Bronchial epithelial cell (primary cell): ENCODE results near the gene NTPCR. TPM values are rescaled to one million over a fixed set of nuclear protein-coding genes. Genes with fewer than 3 reads are reported as not detected.
A peak's percentile ranks its signal among the peaks of the same experiment; 100 is the strongest.

Experiments used
- DNase-seq: peaks from one replicate; pipeline ENCODE4 v3.0.0-alpha.2; 2010; ENCODE audit warnings: low read depth
- FAIRE-seq: peaks from 2 replicates; lab custom pipeline; 2011; peaks lifted over from hg19 to GRCh38; lab: Jason Lieb, UNC
- H3K27me3 ChIP-seq: 2 replicates; pipeline ENCODE4 v1.5.1; 2011; ENCODE audit warnings: low read length; ENCODE audit not compliant: control insufficient read depth, insufficient read depth
- H3K36me3 ChIP-seq: 2 replicates; pipeline ENCODE4 v1.5.1; 2011; ENCODE audit warnings: low read length; ENCODE audit not compliant: control insufficient read depth, insufficient read depth
- H3K4me3 ChIP-seq: 2 replicates; pipeline ENCODE4 v1.5.1; 2011; ENCODE audit warnings: mild to moderate bottlenecking, low read depth, low read length, control low read depth
- CTCF ChIP-seq: IDR thresholded peaks from 2 replicates; pipeline ENCODE4 v1.5.1; 2011; ENCODE audit warnings: mild to moderate bottlenecking, moderate library complexity, low read length, control low read depth, inconsistent platforms; ENCODE audit not compliant: insufficient read depth, severe bottlenecking
- total RNA-seq: library from RNA; depleted of rRNA; stranded (reverse); fragments of >200 nt; gene quantifications from 2 replicates; pipeline ENCODE4 v1.2.1, GENCODE V29; 2014

NTPCR gene
- total RNA-seq, 1 donor from 2014 or later: 13.4 TPM

DNA sequence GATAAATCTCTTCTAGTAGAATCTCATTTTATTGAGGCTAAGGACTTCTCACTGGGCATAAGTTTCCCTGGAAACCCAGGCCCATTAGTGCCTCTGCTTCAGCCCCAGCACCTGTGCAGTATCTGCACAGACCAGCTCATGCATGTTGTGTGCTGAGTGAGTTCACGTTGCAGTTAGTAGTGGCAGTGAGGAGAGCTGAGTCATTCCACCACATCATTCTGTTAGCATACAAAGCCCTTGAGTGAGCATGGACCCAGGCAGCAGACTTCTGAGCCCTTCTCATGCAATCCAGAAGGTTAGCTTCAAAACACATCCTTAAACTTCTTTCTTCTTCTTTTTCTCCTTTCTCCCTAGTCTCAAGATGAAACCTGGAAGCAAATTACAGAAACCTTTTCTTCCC is 45.8 kb upstream of the NTPCR start:
- DNase-seq (peak; percentile 93), FAIRE-seq (peak; percentile 93)
- no peak overlapping the region for H3K4me3 ChIP-seq

DNA sequence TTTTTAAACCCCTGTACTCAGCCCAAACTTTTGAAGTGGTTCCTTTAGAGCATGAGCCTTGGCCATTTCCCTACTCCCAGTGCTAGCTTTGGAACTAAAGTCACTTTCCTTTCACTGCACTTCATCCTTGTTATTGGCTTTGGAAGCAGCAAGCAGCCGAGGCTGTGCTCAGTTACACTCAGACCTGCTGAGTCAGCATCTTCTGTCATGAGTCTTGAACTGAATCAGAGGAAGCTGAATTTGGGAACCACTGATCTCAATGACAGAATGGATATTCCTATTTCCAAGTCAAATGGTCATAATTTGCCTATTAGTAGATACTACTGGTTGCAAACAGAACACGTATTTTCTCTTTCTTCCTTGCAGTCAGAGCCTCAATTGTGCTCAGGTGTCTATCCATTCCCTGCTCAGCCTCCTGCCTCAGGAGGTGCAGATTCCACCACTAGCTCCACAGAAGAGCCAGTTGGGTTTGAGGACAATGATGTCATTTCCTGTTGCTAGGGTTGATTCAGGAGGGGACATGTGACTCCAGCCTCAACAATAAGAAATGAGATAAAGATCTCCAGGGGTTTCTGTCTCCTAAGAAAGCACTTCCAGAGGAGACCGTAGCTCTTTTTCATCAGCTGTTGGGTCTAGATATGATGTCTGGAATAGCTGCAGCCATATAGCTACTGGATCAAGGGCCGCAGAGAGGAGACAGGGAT is 44.9 kb upstream of the NTPCR start:
- DNase-seq: peak; percentile 34
- TF ChIP-seq CTCF: no peak
- H3K4me3 ChIP-seq: no peak overlapping the region
- FAIRE-seq: no peak
- H3K36me3 ChIP-seq: no peaks in the 10 kb centered on the region
- no peaks in the 10 kb centered on the region for H3K27me3 ChIP-seq

More for the DNA sequence above, 45.8 kb upstream of the NTPCR start:
- Histone ChIP-seq H3K27me3 (no peaks in the 10 kb centered on the region), H3K36me3 (no peaks in the 10 kb centered on the region)
- no peak for TF ChIP-seq CTCF

DNA sequence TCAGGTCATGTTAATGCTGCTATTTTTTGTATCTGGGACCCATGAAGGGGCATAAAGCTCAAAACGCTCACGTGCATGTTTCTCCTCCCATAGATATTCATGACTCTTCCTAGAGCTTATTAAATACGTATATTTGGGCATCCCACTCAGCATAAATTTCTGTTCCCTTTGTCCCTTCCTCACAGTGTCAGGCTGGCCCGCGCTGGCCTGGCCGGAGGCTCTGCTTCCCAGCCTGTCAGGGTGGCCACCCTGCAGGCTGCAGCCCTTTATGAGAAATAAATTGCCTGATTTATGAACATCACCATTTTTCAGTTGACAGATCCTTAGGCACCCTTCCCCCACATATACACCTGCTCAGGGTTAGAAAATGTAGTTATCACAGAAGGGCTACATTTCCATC is 44.0 kb upstream of the NTPCR start:
- no peak for DNase-seq
- Histone ChIP-seq H3K4me3 (no peak overlapping the region), H3K27me3 (no peaks in the 10 kb centered on the region), H3K36me3 (no peaks in the 10 kb centered on the region)
- FAIRE-seq: no peak
- no peak for TF ChIP-seq CTCF

DNA sequence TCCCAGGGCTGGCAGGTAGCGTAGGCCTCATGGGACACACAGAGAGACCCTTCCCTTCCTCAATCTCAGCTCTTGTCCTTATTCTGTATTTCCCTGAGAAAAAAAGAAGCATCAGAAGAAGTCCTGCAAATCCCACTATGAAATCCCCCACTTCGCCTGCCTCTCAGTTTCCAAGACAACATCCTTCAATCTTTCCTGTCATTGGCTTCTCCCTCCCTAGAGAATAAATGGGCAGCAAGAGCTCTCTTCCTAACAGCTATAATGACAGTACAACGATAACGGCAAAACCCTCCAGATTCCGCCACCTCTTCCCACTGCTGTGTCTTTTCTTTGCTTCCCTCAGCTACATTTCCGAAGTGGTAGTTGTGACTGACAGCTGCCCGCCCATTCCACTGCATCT is 41.6 kb upstream of the NTPCR start:
- FAIRE-seq: no peak
- DNase-seq: no peak
- Histone ChIP-seq H3K4me3 (no peak overlapping the region), H3K36me3 (no peaks in the 10 kb centered on the region), H3K27me3 (no peaks in the 10 kb centered on the region)
- no peak for TF ChIP-seq CTCF

DNA sequence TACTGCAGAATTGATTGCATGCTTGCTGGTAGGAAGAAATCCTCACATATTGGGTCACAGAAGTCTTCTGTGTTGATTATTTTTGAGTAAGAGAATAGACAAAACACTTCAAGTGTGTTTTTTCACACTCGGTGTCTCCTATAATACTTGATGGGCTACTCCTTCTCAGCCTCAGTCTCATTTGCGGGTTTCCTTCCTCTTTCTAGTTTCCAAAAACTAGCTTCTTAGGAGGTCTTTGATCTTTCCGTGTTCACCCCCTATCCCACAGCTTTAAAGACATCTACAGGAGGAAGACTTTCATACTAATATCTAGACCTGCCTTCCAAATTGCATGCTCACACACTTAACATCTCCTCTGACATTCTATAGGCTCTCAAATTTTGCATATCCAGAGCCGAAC is 40.7 kb upstream of the NTPCR start:
- TF ChIP-seq CTCF: no peak
- DNase-seq (no peak), FAIRE-seq (no peak)

More for the DNA sequence above, 40.7 kb upstream of the NTPCR start:
- H3K4me3 ChIP-seq: no peak overlapping the region
- no peaks in the 10 kb centered on the region for H3K27me3 ChIP-seq
- no peaks in the 10 kb centered on the region for H3K36me3 ChIP-seq
